T-helper 2 cell (primary cell): ENCODE data around the gene BABAM2.

Experiments used
- DNase-seq, 5 experiments: peaks; one replicate each; pipeline versions ENCODE4 v3.0.0 to v3.0.0-alpha.2; 2012 to 2022

BABAM2 gene

GRCh38 chr2:28350196-28350595, 459.7 kb downstream of the BABAM2 start:
- DNase-seq = no peak

DNA sequence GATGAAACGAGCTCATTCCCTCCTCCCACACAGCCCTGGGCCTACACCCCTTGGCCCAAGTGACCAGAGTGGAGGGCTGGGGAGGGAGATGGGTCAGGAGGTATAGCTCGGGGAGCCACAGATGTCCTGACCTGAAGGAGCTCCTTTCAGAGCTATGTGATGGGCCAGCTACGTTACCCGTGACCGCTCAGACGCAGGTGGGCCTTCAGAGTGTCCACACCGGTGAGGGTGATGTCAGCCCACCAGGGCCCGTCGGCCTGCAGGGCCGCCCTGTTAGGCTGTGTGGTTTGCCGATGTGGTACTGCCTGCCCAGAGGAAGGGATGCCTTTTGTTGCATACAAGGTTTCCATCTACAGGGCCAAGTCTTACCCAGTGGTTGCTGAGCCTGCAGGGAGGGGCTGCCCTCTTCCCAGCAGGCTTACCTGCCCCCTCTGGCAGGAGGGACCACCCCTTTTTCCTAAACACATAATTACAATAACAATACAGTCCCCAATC, 460.3 kb downstream of the BABAM2 start:
- no peak for DNase-seq

- no peak for DNase-seq
These were observed 461.1 kb downstream of the BABAM2 start for GRCh38 chr2:28351621-28352020.

- no peak for DNase-seq
These were observed 461.6 kb downstream of the BABAM2 start for GRCh38 chr2:28352104-28352503.

- DNase-seq = no peak
These were observed 462.2 kb downstream of the BABAM2 start for GRCh38 chr2:28352610-28353195.

DNA sequence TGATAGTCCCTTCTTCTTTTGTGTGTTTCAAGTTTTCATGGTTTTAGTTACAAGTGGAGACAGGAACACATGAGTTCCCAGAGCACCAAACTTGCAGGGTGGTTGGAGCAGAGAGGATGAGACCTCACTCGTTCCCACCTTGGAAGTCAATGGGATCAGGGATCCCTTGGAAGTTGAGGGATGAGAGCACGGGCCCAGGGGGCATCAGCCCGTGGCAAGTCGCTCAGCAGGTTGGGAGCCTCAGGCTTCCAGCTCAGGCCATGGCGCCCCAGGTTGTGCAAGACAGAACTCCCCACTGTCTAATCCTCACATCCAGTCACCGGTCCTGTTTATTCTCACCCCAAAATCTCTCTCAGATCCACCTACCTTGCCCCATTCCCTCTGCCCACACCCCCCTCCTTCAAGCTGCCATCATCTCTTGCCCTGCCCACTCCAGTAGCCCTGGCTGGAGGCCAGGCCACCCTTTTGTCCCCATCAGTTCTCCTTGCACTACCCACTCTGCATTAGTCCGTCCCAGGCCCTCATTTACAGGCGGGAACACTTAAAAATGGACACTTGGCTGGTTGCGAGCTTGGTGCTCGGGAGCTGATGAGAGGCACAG, 464.5 kb downstream of the BABAM2 start:
- no peak for DNase-seq

GRCh38 chr2:28355521-28356094, 465.1 kb downstream of the BABAM2 start:
- DNase-seq = no peak

DNA sequence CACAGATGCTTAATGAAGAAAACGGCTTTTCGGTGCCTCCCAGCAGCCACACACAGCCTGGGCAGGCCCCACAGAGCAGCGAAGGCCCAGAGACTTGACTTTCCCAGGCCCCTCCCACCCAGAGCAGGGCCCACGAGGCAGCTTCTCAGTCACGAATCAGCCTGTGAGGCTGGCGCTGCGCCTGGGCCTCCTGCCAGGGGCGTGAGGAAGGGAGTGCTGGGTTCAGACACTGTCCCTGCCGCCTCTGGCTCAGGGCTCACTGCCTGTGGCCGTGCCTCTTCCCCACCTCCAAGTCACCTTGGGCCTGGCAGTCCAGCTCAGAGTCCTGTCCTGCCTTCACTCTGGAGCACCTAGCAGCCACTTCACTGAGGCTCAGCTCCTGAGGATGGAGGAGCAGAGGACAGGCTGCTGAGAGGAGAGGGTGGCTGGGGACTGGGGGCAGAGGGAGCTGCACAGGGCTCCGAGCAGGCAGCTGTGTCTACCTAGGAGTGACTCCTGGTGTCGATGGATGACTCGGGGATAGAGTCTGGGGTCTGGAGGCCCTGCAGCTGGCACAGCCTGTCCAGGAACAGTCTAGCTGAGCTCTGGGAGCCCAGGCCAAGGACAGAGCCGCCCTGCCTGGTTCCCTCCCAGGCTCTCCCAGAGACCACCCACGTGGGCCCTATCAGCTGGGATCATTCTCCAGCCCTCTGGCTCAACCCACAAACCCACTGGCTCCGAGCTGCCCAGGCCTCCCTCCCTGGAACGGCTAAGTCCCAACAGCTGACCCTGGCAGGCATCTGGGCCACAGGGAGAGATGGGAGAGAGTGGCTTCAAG, 465.8 kb downstream of the BABAM2 start:
- peak in 2 of 5 experiments; percentile 25 to 47 for DNase-seq

DNA sequence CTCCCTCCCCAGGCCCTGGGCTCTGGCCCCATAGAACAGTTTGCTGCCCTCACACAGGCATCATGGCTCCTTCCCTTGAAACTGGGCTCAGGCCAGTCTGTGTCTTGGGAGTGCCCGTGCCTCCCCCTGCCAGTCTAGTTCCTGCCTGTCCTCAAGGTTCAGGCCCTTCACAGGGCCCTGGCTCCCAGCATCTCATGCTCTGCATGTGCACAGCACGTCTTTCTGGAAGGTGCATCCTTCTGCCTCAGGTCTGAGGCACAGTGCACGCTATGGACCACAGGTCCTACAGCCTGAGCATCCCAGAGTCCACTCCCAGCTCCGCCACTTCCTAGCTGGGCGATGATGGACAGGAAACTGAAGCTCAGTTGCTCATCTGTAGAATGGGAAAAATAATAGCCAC, 466.5 kb downstream of the BABAM2 start:
- no peak for DNase-seq

DNA sequence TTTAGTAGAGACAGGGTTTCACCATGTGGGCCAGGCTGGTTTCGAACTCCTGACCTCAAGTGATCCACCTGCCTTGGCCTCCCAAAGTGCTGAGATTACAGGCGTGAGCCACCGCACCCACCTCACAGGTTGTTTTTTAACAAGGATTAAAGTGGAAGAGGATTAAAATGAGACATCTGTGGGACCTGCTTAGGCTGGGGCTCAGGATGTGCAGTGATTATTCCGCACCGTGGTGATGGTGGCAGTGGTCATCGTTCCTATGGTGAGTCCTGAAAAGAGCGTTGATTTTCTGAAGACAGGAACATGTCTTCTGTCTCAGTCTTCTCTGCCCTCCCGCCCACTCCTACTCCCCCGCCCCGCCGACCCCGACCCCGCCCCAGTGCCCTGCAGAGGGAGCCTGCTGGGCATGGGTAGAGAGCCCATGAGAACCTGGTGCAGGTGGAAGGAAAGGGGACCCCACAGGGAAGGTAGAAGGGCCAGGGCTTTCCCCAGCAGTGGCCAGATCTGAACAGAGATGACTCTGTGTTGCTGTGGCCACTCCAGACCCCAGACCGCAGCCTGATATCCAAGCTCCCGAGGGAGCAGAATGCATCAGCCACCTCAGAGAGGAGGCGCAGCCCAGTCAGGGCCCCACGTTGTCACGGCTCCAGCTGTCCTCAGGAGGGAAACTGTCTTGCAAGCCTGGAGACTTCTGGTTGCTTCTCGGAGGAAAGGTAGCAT, 467.6 kb downstream of the BABAM2 start:
- no peak for DNase-seq

DNA sequence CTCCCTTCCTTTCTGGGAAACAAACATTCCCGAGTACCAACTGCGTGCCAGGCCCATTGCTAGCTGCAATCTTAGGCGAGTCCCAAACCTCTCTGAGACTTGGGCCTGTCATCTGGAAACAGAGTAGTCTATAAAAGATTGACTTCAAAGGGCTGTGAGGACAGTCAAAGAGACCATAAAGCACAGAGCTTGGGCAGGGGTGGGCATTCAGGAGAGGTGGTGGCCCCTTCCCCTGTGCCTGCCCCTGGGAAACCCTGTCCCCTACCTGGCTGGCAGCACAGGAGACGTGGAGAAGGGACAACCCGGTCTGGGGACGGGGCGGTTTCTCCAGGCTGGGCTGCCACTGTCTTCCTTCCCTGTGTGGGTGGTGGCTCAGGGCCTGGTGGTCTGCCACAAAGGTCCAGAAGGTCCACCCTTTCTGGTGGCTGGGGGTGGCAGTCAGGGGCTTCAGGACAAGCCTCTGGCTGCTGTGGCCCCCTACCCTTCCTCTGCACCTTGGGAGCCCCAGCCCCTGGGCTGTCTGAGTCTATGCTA, 468.2 kb downstream of the BABAM2 start:
- peak in 2 of 5 experiments; percentile 4 to 24 for DNase-seq

- peak; percentile 39 to 98 (median 74) for DNase-seq
These were observed 468.9 kb downstream of the BABAM2 start for GRCh38 chr2:28359222-28360057.

DNA sequence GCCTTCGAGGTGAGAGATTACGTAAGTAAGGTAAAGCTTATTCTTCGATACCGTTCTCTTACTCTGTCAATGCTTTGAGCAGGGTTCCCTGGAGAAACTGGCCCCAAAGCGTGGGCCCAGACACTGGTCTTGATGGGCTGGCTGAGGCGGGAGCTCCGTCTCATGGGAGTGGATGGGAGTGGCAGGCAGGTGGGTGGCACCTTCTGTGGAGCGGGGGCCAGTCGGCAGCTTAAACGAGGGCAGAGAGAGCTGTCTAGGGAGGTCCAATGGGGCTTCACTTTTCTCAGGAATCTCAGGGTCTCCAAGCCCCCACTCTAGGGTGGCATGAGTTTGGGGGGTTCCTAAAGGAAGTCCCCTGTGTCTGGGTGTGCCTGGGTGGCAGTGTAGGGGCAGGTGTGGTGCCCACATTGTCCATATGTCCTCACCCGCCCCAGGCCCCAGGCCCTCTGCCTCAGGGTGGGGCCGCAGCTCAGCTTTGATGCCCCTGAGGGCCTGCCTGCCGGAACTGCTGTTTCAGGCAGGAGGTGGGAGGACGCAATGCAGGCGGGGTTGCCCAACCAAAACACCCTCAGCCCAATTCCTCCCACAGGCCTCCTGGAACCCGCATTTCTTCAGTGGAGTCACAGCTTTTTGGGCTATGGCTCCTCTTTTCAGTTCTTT, 469.7 kb downstream of the BABAM2 start:
- peak in 1 of 5 experiments; percentile 29 for DNase-seq

DNA sequence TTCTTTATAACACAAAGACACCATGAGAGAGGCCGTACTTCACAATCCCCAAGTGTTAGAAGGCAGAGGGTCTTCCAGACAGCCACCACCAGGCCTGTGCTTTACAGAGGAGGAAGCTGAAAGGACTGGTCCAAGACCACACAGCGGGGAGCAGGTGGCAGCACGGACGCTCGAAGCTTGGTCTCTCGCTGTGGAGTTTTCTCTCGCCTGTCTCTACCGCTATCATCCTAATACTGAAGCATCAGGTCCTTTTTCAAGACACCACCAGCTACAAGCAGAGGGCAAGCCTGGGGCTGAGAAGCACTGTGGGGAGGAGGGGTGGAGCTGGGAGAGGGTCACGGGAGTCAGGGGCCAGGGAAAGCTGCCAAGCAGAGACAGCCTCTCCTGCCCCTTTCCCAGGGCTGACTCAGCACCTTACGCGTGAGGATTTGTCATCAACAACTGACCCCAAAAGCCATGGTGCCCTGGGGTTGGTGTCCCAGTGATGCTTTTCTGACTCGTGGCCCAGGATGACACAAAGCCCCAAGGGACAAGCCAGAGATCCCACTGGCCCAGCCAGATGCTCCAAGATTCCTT, 470.3 kb downstream of the BABAM2 start:
- DNase-seq = no peak

DNA sequence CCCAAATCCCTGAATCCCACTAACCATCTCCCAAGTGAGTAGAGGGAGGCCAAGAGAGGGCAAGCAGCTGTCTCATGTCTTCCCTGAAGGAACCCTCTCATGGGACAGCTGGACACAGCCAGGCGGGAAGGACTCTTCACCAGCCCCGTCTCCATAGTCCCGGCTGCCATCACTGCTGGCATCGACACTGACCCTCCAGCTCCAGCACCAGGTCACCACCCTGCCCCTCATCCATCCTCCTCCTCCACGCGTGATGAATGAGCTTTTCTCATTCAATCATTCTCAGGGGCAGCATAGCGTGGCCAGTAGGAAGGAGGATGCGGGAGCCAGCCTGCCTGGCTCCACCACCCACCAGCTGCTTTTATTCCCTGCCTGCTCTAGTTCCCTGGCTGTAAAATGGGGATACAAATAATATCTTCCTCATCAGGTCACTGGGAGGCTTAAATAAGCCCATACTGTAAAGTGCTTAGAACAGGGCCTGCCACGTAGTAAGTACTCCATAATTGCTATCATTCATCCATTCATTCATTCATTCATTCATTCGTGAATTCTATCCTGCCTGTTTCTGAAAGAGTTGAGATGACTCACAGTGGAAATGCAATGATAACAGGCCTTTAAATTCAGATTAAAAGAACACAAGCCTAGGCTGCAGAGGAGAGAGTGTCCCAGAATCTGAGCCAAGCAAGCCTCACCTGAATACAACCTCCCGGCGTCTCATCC, 471.6 kb downstream of the BABAM2 start:
- DNase-seq = no peak

GRCh38 chr2:28362991-28363521, 472.5 kb downstream of the BABAM2 start:
- DNase-seq = no peak

- no peak for DNase-seq
These were observed 473.3 kb downstream of the BABAM2 start for GRCh38 chr2:28363686-28364280.

DNA sequence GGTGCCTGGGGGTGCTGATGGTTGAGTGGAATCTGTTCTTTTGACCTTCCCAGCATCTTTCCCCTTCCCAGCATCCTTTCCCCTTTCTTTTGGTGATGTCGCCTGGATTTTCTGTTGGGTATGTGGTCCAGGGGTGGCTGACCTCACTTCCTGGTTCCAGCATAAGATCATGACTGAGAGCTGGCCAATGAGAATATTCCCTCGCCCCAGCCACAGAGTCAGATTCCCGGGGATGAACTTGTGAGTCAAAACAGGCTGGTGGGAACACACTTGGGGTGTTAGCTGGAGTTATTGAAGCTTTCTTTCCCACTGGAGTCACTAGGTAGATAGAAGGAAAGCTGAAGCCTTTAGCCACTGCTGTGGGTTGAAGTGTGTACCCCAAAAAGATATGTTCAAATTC, 474.1 kb downstream of the BABAM2 start:
- DNase-seq = no peak

GRCh38 chr2:28365158-28365557, 474.6 kb downstream of the BABAM2 start:
- no peak for DNase-seq
